Measurements from ENCODE around the gene PTPRR. TPM values are rescaled to one million over a fixed set of nuclear protein-coding genes. Genes with fewer than 3 reads are reported as not detected.

The PTPRR gene
- total RNA-seq, 3 donors from 2014 or later: 16.6 to 46.9 (median 25.1) TPM

DNA sequence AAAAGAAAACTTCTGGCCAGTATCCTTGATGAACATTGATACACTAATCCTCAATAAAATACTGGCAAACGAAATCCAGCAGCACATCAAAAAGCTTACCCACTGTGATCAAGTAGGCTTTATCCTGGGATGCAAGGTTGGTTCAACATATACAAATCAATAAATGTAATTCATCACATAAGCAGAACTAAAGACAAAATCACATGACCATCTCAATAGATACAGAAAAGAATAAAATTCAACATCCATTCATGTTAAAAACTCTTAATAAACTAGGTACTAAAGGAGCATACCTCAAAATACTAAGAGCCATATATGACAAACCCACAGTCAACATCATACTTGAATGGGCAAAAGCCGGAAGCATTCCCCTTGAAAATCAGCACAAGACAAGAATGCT, 211.5 kb downstream of the PTPRR start:
- H3K9me3 ChIP-seq: no peaks in the 10 kb centered on the region
- ATAC-seq: no peak
- TF ChIP-seq, protein P1, sequence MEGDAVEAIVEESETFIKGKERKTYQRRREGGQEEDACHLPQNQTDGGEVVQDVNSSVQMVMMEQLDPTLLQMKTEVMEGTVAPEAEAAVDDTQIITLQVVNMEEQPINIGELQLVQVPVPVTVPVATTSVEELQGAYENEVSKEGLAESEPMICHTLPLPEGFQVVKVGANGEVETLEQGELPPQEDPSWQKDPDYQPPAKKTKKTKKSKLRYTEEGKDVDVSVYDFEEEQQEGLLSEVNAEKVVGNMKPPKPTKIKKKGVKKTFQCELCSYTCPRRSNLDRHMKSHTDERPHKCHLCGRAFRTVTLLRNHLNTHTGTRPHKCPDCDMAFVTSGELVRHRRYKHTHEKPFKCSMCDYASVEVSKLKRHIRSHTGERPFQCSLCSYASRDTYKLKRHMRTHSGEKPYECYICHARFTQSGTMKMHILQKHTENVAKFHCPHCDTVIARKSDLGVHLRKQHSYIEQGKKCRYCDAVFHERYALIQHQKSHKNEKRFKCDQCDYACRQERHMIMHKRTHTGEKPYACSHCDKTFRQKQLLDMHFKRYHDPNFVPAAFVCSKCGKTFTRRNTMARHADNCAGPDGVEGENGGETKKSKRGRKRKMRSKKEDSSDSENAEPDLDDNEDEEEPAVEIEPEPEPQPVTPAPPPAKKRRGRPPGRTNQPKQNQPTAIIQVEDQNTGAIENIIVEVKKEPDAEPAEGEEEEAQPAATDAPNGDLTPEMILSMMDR (IDR thresholded peaks at IDR 0.05): no peak
- H3K36me3 ChIP-seq (ENCODE audit: low read depth): no peaks in the 10 kb centered on the region
- intact Hi-C loops (cut with DNase I, micrococcal nuclease): no loop called here
- no peak for DNase-seq
- no peak overlapping the region for H3K4me3 ChIP-seq
- H3K4me1 ChIP-seq (ENCODE audit: low read depth): no peaks in the 10 kb centered on the region

DNA sequence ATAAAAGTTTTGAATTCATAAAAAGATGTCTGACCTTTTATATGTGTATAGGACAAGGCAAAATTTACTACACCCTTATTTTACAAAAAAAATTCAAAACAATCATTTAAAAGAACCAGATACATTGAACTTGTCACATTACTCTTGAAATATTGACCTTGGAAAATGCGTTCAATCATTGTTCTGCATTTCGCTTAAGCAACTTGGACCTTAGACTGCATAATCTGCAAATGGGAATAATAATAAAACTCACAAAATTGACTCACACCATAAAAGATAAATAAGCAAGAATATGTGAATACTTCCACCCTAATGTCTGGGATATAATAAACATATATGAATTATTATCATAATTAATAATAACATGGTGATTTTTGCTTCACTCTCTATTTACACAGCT, 213.9 kb downstream of the PTPRR start:
- H3K4me1 ChIP-seq (ENCODE audit: low read depth): no peaks in the 10 kb centered on the region

DNA sequence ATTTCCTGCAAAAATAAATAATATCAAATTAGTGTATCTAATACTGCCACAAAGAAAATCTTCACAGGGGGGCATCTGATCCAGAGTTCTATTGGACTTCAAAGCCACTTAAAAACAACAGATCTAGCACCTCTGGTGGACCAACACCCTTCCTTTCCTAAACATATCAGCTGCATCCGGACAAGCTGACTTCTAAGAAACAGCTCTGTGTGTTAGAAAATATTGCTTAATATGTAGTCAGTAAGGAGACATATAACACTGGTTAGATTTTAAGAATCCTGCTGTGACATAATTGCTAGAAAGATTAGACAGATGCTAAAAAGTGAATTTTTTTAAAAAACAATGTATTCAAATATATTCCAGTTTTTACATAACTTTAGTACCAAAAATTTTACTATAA, 222.2 kb downstream of the PTPRR start:
- no peak for ATAC-seq
- no peaks in the 10 kb centered on the region for H3K9me3 ChIP-seq
- no peak for DNase-seq
- H3K36me3 ChIP-seq (ENCODE audit: low read depth): no peaks in the 10 kb centered on the region
- H3K4me1 ChIP-seq (ENCODE audit: low read depth): no peaks in the 10 kb centered on the region
- intact Hi-C loops (cut with DNase I, micrococcal nuclease): no loop called here
- TF ChIP-seq, protein P1 (IDR thresholded peaks at IDR 0.05): no peak
- H3K4me3 ChIP-seq: no peak overlapping the region

More for the DNA sequence above, 213.9 kb downstream of the PTPRR start:
- Histone ChIP-seq H3K36me3 (ENCODE audit: low read depth) (no peaks in the 10 kb centered on the region), H3K9me3 (no peaks in the 10 kb centered on the region), H3K4me3 (no peak overlapping the region)
- TF ChIP-seq, protein P1 (IDR thresholded peaks at IDR 0.05): no peak
- intact Hi-C loops (cut with DNase I, micrococcal nuclease): no loop called here
- DNase-seq (no peak), ATAC-seq (no peak)

DNA sequence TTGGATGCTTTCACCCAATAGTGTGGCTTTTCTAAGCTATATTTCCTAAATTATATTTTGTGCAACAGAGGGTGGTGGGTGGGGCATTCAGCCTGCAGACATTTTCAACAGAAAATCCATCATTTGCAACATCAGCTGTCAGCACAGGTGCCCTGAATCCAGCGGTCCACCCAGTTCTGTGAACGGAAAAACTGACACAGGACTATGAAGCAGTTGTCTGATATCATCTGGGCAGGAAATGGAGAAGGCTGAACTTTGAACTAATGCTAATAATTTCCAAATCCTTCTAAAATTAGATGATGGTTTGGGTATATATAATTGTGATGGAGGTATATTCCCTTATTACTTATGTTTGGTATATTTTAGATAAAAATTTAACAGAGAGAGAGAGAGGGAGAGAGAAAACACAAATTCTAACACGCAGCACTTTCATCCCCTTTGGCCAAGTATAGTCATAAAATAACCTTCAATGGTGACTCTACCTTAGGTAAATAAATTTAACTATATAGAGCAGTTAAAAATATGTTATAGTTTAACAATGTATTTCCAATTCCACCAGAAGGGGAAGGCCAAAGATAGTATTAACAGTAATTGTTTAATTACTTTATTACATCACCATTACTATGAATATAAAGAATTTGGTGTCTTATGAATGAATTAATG, 225.0 kb downstream of the PTPRR start:
- intact Hi-C loops (cut with DNase I, micrococcal nuclease): no loop called here
- peak; percentile 62 for ATAC-seq
- Histone ChIP-seq H3K4me1 (ENCODE audit: low read depth) (no peaks in the 10 kb centered on the region), H3K9me3 (no peaks in the 10 kb centered on the region), H3K36me3 (ENCODE audit: low read depth) (no peaks in the 10 kb centered on the region), H3K4me3 (no peak overlapping the region)
- TF ChIP-seq, protein P1 (IDR thresholded peaks at IDR 0.05): no peak
- DNase-seq: peak in 1 of 3 donors; percentile 11

DNA sequence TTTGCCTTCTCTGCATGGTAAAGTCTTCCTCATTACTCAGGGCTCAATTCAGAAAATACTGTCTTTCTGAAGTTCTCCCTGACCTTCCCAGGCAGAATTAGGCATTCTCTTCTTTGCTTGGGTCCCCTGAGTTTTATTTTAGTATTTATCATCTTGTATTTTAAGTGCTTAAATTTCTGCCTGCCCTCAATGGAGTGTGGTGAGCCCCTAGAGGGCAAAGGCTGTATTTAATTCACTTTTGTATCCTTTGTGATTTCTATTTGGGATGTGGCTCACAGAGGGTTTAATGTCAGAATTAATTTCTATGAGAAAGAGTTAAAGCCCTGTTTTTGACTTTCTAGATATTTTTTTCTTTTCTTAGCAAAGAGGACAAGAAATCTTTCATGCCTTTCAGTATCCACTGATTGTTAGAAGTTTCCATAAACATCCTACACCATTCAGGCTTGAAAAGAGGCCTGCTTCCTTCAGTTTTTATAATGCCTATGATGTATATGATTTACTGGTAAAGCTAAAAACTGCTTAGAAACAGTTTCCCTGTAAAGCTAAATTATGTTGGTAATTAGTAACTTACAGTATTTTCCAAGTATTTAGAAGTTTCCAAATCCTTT, 227.8 kb downstream of the PTPRR start:
- Histone ChIP-seq H3K4me1 (ENCODE audit: low read depth) (no peaks in the 10 kb centered on the region), H3K4me3 (no peak overlapping the region), H3K9me3 (no peaks in the 10 kb centered on the region), H3K36me3 (ENCODE audit: low read depth) (no peaks in the 10 kb centered on the region)
- intact Hi-C loops (cut with DNase I, micrococcal nuclease): no loop called here
- TF ChIP-seq, protein P1 (IDR thresholded peaks at IDR 0.05): no peak
- ATAC-seq (no peak), DNase-seq (no peak)
